Endodermal cell (in vitro differentiated cells): ENCODE measurements around the gene DGKG. TPM values are rescaled to one million over a fixed set of nuclear protein-coding genes. Genes with fewer than 3 reads are reported as not detected.

Experiments used
- DNase-seq: peaks from one replicate; pipeline ENCODE4 v3.0.0-alpha.2; 2017
- H3K27ac ChIP-seq: 2 replicates; pipeline ENCODE4 v1.5.1; 2013; ENCODE audit warnings: mild to moderate bottlenecking, low read depth, low read length, moderate library complexity
- H3K27me3 ChIP-seq: 2 replicates; pipeline ENCODE4 v1.6.1; 2013; ENCODE audit warnings: mild to moderate bottlenecking, low read length, moderate library complexity; ENCODE audit not compliant: insufficient read depth, control insufficient read depth, poor library complexity, severe bottlenecking
- H3K36me3 ChIP-seq: 2 replicates; pipeline ENCODE4 v1.7.0; 2013; ENCODE audit warnings: mild to moderate bottlenecking, low read length, moderate library complexity; ENCODE audit not compliant: control insufficient read depth, insufficient read depth
- H3K4me1 ChIP-seq: one replicate; pipeline ENCODE4 v1.7.0; 2013; ENCODE audit warnings: low read length; ENCODE audit not compliant: control insufficient read depth, insufficient read depth
- H3K4me3 ChIP-seq: 2 replicates; pipeline ENCODE4 v1.5.1; 2013; ENCODE audit warnings: mild to moderate bottlenecking, low read length, moderate library complexity
- H3K9ac ChIP-seq: 2 replicates; pipeline ENCODE4 v1.6.1; 2013; ENCODE audit warnings: mild to moderate bottlenecking, low read length, moderate library complexity; ENCODE audit not compliant: poor library complexity, severe bottlenecking; ENCODE audit errors: extremely low read depth
- H3K9me3 ChIP-seq: 2 replicates; pipeline ENCODE4 v1.6.1; 2013; ENCODE audit warnings: mild to moderate bottlenecking, low read length, moderate library complexity; ENCODE audit not compliant: control insufficient read depth
- H3K27ac Mint-ChIP-seq: 2 replicates; pipeline ENCODE4 v1.8.0; 2020; ENCODE audit warnings: mixed read lengths
- H3K27me3 Mint-ChIP-seq: 2 replicates; pipeline ENCODE4 v1.8.0; 2021; ENCODE audit warnings: mild to moderate bottlenecking, mixed read lengths; ENCODE audit not compliant: insufficient read depth
- H3K36me3 Mint-ChIP-seq: 2 replicates; pipeline ENCODE4 v1.8.0; 2020; ENCODE audit warnings: low read depth, mixed read lengths
- H3K4me1 Mint-ChIP-seq: 2 replicates; pipeline ENCODE4 v1.8.0; 2020; ENCODE audit warnings: mixed read lengths
- H3K4me3 Mint-ChIP-seq: 2 replicates; pipeline ENCODE4 v1.8.0; 2020; ENCODE audit warnings: mild to moderate bottlenecking, moderate library complexity, mixed read lengths
- H3K9me3 Mint-ChIP-seq: 2 replicates; pipeline ENCODE4 v1.8.0; 2020; ENCODE audit warnings: mild to moderate bottlenecking, mixed read lengths
- WGBS, 2 experiments: methylation state at CpG; one replicate each; pipeline versions ENCODE4 v1.1.5 to v1.1.7; 2013; ENCODE audit warnings: missing lambda C conversion rate in 2 of 2, mixed read lengths in 1 of 2; ENCODE audit not compliant: insufficient coverage in 1 of 2, insufficient read length in 1 of 2; 5-methylcytosine and 5-hydroxymethylcytosine counted together
- total RNA-seq, 2 donors: library from RNA; stranded (reverse); fragmentation: NEBNext Ultra II Directional in 1 of 2; extraction: Animal tissue kit (Norgen Biotek cat#: 25700) in 1 of 2; gene quantifications; 2 replicates in 1 of 2; 3 replicates in 1 of 2; pipeline ENCODE4 v1.2.1, GENCODE V29; 2021
- TF ChIP-seq, protein P1 (sequence below): fragments of 200-600 bp; sonication (generic); conservative IDR thresholded peaks from 2 replicates; pipeline ENCODE4 v1.5.0; 2021; ENCODE audit warnings: antibody characterized with exemption, mild to moderate bottlenecking

Gene DGKG
- total RNA-seq, 2 donors from 2014 or later: 0.86 to 1.8 TPM

DNA sequence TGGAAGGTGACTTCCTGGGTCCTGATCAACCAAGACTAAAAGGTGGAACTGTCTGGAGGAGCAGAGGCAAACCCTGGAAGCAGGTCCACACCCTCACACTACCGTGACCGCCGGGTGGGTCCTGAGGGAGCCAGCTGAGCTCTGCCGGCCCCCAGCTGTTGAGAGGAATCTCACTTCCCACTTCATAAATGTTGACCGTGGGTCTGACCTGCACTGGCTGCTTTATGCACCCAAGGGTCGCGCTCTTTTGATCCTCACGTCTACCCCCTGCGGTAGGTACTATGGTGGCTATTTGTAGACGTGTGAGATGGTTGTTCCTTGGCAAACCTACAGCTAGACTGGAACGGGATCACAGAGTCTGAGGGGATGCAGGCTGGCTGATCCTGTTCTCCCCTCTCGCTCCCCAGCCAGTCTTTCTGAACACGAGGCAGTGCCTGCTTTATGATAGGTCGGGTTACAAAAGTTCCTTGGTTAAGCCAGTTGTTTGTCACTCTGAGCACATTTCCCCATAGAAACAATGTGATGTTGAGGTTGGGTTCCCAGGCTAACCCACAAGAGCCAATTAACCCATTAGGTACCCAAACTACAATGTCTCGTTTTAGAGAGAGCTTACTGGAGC, 140.2 kb downstream of the DGKG start:
- Histone ChIP-seq H3K9ac (no peak overlapping the region), H3K27ac (no peak overlapping the region), H3K36me3 (no peaks in the 10 kb centered on the region), H3K9me3 (no peaks in the 10 kb centered on the region), H3K4me1 (no peaks in the 10 kb centered on the region), H3K27me3 (no peaks in the 10 kb centered on the region), H3K4me3 (no peak overlapping the region)
- TF ChIP-seq, protein P1, sequence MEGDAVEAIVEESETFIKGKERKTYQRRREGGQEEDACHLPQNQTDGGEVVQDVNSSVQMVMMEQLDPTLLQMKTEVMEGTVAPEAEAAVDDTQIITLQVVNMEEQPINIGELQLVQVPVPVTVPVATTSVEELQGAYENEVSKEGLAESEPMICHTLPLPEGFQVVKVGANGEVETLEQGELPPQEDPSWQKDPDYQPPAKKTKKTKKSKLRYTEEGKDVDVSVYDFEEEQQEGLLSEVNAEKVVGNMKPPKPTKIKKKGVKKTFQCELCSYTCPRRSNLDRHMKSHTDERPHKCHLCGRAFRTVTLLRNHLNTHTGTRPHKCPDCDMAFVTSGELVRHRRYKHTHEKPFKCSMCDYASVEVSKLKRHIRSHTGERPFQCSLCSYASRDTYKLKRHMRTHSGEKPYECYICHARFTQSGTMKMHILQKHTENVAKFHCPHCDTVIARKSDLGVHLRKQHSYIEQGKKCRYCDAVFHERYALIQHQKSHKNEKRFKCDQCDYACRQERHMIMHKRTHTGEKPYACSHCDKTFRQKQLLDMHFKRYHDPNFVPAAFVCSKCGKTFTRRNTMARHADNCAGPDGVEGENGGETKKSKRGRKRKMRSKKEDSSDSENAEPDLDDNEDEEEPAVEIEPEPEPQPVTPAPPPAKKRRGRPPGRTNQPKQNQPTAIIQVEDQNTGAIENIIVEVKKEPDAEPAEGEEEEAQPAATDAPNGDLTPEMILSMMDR: no peak
- H3K4me3 Mint-ChIP-seq: no peak overlapping the region
- WGBS, 2 experiments: 90 to 91% methylated on average over 10 to 15 of the region's 15 CpGs
- no peak for DNase-seq
- H3K4me1 Mint-ChIP-seq: peaks cover 3% of the 10 kb centered on the region
- no peaks in the 10 kb centered on the region for H3K9me3 Mint-ChIP-seq
- peaks cover 4% of the 10 kb centered on the region for H3K27me3 Mint-ChIP-seq
- no peak overlapping the region for H3K27ac Mint-ChIP-seq
- H3K36me3 Mint-ChIP-seq: no peaks in the 10 kb centered on the region

DNA sequence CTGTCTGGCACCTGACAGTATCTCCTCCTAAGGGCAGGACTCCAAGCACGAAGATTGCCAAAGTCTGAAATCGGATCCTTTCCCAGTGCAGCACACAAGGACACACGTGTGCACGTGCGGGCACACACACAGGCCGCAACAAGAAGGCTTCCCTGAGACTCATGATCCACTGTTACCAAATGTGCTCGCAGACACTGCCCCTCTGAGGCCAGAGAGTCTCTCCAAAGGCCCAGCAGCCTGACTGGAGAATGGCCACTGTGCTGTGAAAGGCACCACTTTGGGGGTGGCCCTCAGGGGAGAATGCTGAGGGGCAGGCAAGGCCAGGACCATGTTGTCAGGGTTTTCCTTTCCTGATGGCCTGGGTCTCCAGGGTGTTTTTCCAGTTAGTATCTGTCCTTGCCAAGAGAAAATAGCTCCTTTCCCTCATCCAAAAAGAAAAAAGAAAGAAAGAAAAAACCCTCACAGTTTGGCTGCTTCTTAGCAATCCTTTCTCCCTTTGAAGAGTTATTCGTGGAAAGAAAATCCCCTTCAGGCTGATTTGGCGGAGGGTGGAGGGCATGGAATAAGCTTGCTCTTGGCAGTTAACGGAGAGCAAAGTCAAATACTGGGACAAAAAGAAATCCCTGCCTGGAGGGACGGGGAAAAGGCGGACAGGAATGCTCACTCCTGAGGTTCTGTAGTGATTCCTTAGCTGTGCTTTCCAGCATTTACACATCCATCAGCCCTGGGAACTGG, 141.0 kb downstream of the DGKG start:
- Histone ChIP-seq H3K4me3 (no peak overlapping the region), H3K9ac (no peak overlapping the region), H3K27me3 (no peaks in the 10 kb centered on the region), H3K36me3 (no peaks in the 10 kb centered on the region), H3K27ac (no peak overlapping the region), H3K9me3 (no peaks in the 10 kb centered on the region), H3K4me1 (no peaks in the 10 kb centered on the region)
- Mint-ChIP-seq H3K4me1 (peaks cover 3% of the 10 kb centered on the region), H3K27ac (no peak overlapping the region), H3K27me3 (peaks cover 4% of the 10 kb centered on the region), H3K36me3 (no peaks in the 10 kb centered on the region), H3K4me3 (no peak overlapping the region), H3K9me3 (no peaks in the 10 kb centered on the region)
- 84 to 88% methylated on average over 12 of the region's 12 CpGs for WGBS, 2 experiments
- peak; percentile 67 for DNase-seq
- TF ChIP-seq, protein P1: peak; percentile 55

DNA sequence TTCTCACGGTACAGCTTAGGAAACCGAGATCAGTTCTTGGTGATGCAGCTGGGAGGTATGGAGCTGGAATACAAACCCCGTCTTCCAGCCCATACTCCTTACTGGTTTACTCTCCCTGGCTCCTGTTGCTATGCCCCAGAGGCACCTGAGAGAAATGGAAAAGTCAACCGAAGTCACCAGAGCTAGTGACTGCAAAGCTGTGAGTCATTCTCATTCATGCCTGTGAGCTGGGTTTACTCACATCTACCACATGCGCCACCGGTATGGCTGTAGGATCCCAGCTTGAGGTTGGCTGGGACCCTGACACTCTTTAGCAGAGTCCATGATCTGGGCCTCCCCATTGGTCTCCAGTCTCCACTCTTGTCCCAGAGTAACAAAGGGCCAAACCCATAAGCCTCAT, 141.7 kb downstream of the DGKG start:
- Mint-ChIP-seq H3K4me3 (no peak overlapping the region), H3K27ac (no peak overlapping the region), H3K4me1 (peaks cover 3% of the 10 kb centered on the region), H3K9me3 (no peaks in the 10 kb centered on the region), H3K27me3 (peaks cover 4% of the 10 kb centered on the region), H3K36me3 (no peaks in the 10 kb centered on the region)
- no peak overlapping the region for H3K9ac ChIP-seq
- no peaks in the 10 kb centered on the region for H3K36me3 ChIP-seq
- no peak for DNase-seq
- no peaks in the 10 kb centered on the region for H3K9me3 ChIP-seq
- H3K4me1 ChIP-seq: no peaks in the 10 kb centered on the region
- WGBS, 2 experiments: 83 to 85% methylated on average over 4 to 6 of the region's 6 CpGs
- H3K4me3 ChIP-seq: no peak overlapping the region
- no peak overlapping the region for H3K27ac ChIP-seq
- H3K27me3 ChIP-seq: no peaks in the 10 kb centered on the region
- TF ChIP-seq, protein P1: no peak
